Upper lobe of left lung (tissue), 6 donors: ENCODE results near the gene ZNF91. TPM values are rescaled to one million over a fixed set of nuclear protein-coding genes. Genes with fewer than 3 reads are reported as not detected.

Source experiments
- ATAC-seq, 2 donors: fragments of 200-7000 bp; cut with Tn5 transposase; one replicate each; pipeline ENCODE4 v1.9.1; 2022; ENCODE audit warnings: mild to moderate bottlenecking in 2 of 2, moderate library complexity in 2 of 2; ENCODE audit not compliant: low FRiP score in 2 of 2
- DNase-seq, 2 donors: peaks; one replicate each; pipeline ENCODE4 v3.0.0-alpha.2; 2019 to 2020
- H3K27ac ChIP-seq, 4 donors: fragments of 200-600 bp; sonication (generic); one replicate each; pipeline ENCODE4 v1.5.1; 2016 to 2019
- H3K27me3 ChIP-seq, 4 donors: fragments of 200-600 bp; sonication (generic); one replicate each; pipeline ENCODE4 v1.5.1; 2017 to 2019
- H3K36me3 ChIP-seq, 4 donors: fragments of 200-600 bp; sonication (generic); one replicate each; pipeline ENCODE4 v1.5.1; 2016 to 2019
- H3K4me1 ChIP-seq, 4 donors: fragments of 200-600 bp; sonication (generic); one replicate each; pipeline ENCODE4 v1.5.1; 2018 to 2019
- H3K4me3 ChIP-seq, 4 donors: fragments of 200-600 bp; sonication (generic); one replicate each; pipeline ENCODE4 v1.5.1; 2017 to 2019; ENCODE audit warnings: mild to moderate bottlenecking in 2 of 4, moderate library complexity in 1 of 4
- H3K9me3 ChIP-seq, 4 donors: fragments of 200-600 bp; sonication (generic); one replicate each; pipeline ENCODE4 v1.5.1; 2018 to 2019
- EP300 ChIP-seq, 4 donors: sonication (generic); formaldehyde crosslinking; IDR thresholded peaks; one replicate each; pipeline ENCODE4 v1.5.1; 2017; ENCODE audit warnings: antibody characterized with exemption in 4 of 4, control low read depth in 2 of 4
- POLR2A ChIP-seq, 4 donors: fragments of 450-650 bp; IDR thresholded peaks; one replicate each; pipeline ENCODE4 v1.5.1; 2016 to 2017; ENCODE audit warnings: antibody characterized with exemption in 4 of 4, mild to moderate bottlenecking in 2 of 4
- POLR2AphosphoS5 ChIP-seq, 2 donors: sonication (generic); formaldehyde crosslinking; IDR thresholded peaks; one replicate each; pipeline ENCODE4 v1.5.1; 2017; ENCODE audit warnings: antibody characterized with exemption in 2 of 2
- WGBS, 2 donors: methylation state at CpG; one replicate each; pipeline ENCODE4 v1.1.5; 2017 to 2018; 5-methylcytosine and 5-hydroxymethylcytosine counted together
- total RNA-seq, 6 donors: library from RNA; depleted of rRNA in 4 of 6; stranded (reverse); fragments of >200 nt in 4 of 6; gene quantifications; one replicate each; pipeline versions ENCODE4 v1.1.0 to v1.2.1, GENCODE V29; 2016 to 2021
- TF ChIP-seq, protein P1 (sequence below), 6 experiments: fragments of 450-650 bp in 4 of 6; fragments of 200-600 bp in 2 of 6; sonication (generic) in 2 of 6; IDR thresholded peaks; one replicate each; pipeline ENCODE4 v1.5.1; 2016 to 2019; ENCODE audit warnings: antibody characterized with exemption in 6 of 6
- donor health status: DM: no; HTN: no; CAD: no; lungs with moderate emphysema.
- donor health status: DM: no; HTN: yes; CAD: no; lungs with severe emphysema.

The ZNF91 gene
- total RNA-seq, 6 donors from 2014 or later: 37.2 to 134 (median 53.9) TPM

DNA sequence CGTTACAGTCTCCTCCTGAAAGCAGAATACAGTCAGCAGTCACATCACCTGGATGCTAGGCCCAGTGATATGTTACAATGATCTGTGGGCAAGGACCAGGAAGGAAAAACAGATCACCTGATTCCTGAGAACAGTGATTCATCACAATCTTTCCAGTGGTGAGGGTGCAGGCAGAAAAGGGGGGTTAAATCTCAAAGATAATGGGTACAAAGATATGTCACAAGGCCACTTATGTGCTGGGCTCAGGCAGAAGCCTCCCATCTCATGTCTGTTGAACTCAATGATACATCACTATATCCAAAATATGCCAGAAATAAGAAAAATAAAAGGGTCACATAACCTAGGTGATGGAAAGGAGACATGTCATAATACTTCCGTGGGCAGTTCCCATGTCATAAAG, 10.8 kb upstream of the ZNF91 start:
- Histone ChIP-seq H3K4me1 (no peaks in the 10 kb centered on the region), H3K27me3 (no peaks in the 10 kb centered on the region), H3K9me3 (no peaks in the 10 kb centered on the region), H3K36me3 (no peaks in the 10 kb centered on the region), H3K27ac (no peak overlapping the region), H3K4me3 (no peak overlapping the region)
- WGBS, 2 donors: 88 to 96% methylated on average over 1 to 2 of the region's 2 CpGs
- TF ChIP-seq EP300 (IDR thresholded peaks at IDR 0.05) (no peak), POLR2A (IDR thresholded peaks at IDR 0.05) (no peak), POLR2AphosphoS5 (IDR thresholded peaks at IDR 0.05) (no peak)
- TF ChIP-seq, protein P1, sequence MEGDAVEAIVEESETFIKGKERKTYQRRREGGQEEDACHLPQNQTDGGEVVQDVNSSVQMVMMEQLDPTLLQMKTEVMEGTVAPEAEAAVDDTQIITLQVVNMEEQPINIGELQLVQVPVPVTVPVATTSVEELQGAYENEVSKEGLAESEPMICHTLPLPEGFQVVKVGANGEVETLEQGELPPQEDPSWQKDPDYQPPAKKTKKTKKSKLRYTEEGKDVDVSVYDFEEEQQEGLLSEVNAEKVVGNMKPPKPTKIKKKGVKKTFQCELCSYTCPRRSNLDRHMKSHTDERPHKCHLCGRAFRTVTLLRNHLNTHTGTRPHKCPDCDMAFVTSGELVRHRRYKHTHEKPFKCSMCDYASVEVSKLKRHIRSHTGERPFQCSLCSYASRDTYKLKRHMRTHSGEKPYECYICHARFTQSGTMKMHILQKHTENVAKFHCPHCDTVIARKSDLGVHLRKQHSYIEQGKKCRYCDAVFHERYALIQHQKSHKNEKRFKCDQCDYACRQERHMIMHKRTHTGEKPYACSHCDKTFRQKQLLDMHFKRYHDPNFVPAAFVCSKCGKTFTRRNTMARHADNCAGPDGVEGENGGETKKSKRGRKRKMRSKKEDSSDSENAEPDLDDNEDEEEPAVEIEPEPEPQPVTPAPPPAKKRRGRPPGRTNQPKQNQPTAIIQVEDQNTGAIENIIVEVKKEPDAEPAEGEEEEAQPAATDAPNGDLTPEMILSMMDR (IDR thresholded peaks at IDR 0.05): no peak
- DNase-seq (no peak), ATAC-seq (no peak)

- WGBS, 2 donors: 80% methylated on average over 1 of the region's 1 CpG; no CpG with 5 or more reads in 1 of the 2 donors
- TF ChIP-seq POLR2A (IDR thresholded peaks at IDR 0.05) (no peak), EP300 (IDR thresholded peaks at IDR 0.05) (no peak)
- TF ChIP-seq, protein P1 (IDR thresholded peaks at IDR 0.05): no peak
These were observed 9.4 kb upstream of the ZNF91 start for GRCh38 chr19:23404676-23405075.

GRCh38 chr19:23403581-23404324, 8.5 kb upstream of the ZNF91 start:
- no peak overlapping the region for H3K27ac ChIP-seq

More at GRCh38 chr19:23404676-23405075, 9.4 kb upstream of the ZNF91 start:
- no peak overlapping the region for H3K4me3 ChIP-seq
- no peak overlapping the region for H3K27ac ChIP-seq
- no peak for DNase-seq
- no peaks in the 10 kb centered on the region for H3K27me3 ChIP-seq
- ATAC-seq: no peak
- H3K9me3 ChIP-seq: no peaks in the 10 kb centered on the region
- no peaks in the 10 kb centered on the region for H3K36me3 ChIP-seq
- no peaks in the 10 kb centered on the region for H3K4me1 ChIP-seq

DNA sequence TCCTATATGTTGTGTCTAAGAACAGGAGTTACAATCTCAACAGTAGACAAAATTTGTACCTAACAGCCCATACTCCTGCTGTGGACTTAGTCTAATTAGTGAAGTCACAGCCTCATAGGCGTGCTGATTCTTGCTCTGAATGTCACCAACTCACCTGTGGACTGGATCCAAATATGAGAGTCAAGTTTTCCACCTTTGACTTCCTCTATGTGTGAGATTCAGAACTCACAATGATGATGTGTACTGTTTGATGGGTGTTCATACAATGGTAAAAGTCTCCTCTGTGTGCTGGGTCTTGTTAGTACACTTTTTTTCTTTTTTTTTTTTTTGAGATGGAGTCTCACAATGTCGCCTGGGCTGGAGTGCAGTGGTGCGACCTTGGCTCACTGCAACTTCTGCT, 7.8 kb upstream of the ZNF91 start:
- H3K27me3 ChIP-seq: no peaks in the 10 kb centered on the region
- no peak for ATAC-seq
- WGBS, 2 donors: 80 to 83% methylated on average over 3 of the region's 3 CpGs
- no peaks in the 10 kb centered on the region for H3K4me1 ChIP-seq
- no peak overlapping the region for H3K4me3 ChIP-seq
- no peaks in the 10 kb centered on the region for H3K36me3 ChIP-seq
- H3K27ac ChIP-seq: no peak overlapping the region
- DNase-seq: no peak
- TF ChIP-seq POLR2A (IDR thresholded peaks at IDR 0.05) (no peak), POLR2AphosphoS5 (IDR thresholded peaks at IDR 0.05) (no peak), EP300 (IDR thresholded peaks at IDR 0.05) (no peak)
- TF ChIP-seq, protein P1 (IDR thresholded peaks at IDR 0.05): no peak
- no peaks in the 10 kb centered on the region for H3K9me3 ChIP-seq

More at GRCh38 chr19:23403581-23404324, 8.5 kb upstream of the ZNF91 start:
- DNase-seq: no peak
- WGBS, 2 donors: 71 to 75% methylated on average over 4 of the region's 4 CpGs
- ATAC-seq: no peak
- Histone ChIP-seq H3K4me3 (no peak overlapping the region), H3K4me1 (no peaks in the 10 kb centered on the region), H3K9me3 (no peaks in the 10 kb centered on the region), H3K27me3 (no peaks in the 10 kb centered on the region), H3K36me3 (no peaks in the 10 kb centered on the region)
- no peak for TF ChIP-seq EP300 (IDR thresholded peaks at IDR 0.05)
- TF ChIP-seq POLR2A (IDR thresholded peaks at IDR 0.05): no peak
- TF ChIP-seq, protein P1 (IDR thresholded peaks at IDR 0.05): no peak

DNA sequence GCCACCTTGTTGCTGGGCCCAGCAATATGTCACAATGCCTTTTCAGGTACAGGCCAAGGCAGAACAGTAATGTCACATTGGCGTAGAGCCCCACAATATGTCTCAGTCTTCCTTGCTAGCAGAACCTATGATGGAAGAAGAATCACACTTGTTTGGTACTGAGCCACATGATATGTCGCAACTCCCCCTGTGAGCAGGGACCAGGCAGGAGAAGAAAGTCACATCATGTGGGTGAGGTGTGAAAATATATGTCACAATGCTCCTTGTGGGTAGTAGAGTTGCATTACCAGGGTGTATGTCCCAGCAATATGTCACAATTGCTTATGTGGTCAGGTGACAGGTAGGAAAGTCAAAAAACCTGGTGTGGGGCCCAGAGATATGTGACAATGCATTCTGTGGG, 7.1 kb upstream of the ZNF91 start:
- Histone ChIP-seq H3K4me3 (no peak overlapping the region), H3K4me1 (no peaks in the 10 kb centered on the region), H3K9me3 (no peaks in the 10 kb centered on the region), H3K36me3 (no peaks in the 10 kb centered on the region), H3K27ac (no peak overlapping the region), H3K27me3 (no peaks in the 10 kb centered on the region)
- WGBS, 2 donors: 95 to 100% methylated on average over 1 to 2 of the region's 2 CpGs
- ATAC-seq: no peak
- DNase-seq: no peak
- no peak for TF ChIP-seq POLR2A (IDR thresholded peaks at IDR 0.05)
- no peak for TF ChIP-seq EP300 (IDR thresholded peaks at IDR 0.05)
- TF ChIP-seq, protein P1 (IDR thresholded peaks at IDR 0.05): no peak
- TF ChIP-seq POLR2AphosphoS5 (IDR thresholded peaks at IDR 0.05): no peak
